Muscle layer of colon (tissue), 2 donors: ENCODE data around the gene EID3.
"Not testable (repeated sequence)": the region's sequence is repeated elsewhere in the genome, so short reads cannot be mapped to it uniquely, and the experiment has no call there.

Source experiments
- H3K27ac ChIP-seq: one replicate; pipeline ENCODE4 v1.7.0; 2013; ENCODE audit warnings: low read depth, mild to moderate bottlenecking, low read length, moderate library complexity
- H3K27me3 ChIP-seq, 2 donors: one replicate each; pipeline ENCODE4 v1.7.0; 2013; ENCODE audit warnings: low read length in 2 of 2, mild to moderate bottlenecking in 2 of 2; ENCODE audit not compliant: insufficient read depth in 2 of 2, control insufficient read depth in 1 of 2
- H3K36me3 ChIP-seq: one replicate; pipeline ENCODE4 v1.7.0; 2013; ENCODE audit warnings: mild to moderate bottlenecking, low read length; ENCODE audit not compliant: insufficient read depth
- H3K4me1 ChIP-seq: one replicate; pipeline ENCODE4 v1.7.0; 2013; ENCODE audit warnings: mild to moderate bottlenecking, low read length; ENCODE audit not compliant: insufficient read depth
- H3K4me3 ChIP-seq, 2 donors: one replicate each; pipeline ENCODE4 v1.7.0; 2013; ENCODE audit warnings: low read length in 2 of 2, low read depth in 1 of 2, mild to moderate bottlenecking in 1 of 2, moderate library complexity in 1 of 2
- H3K9ac ChIP-seq: one replicate; pipeline ENCODE4 v1.7.0; 2013; ENCODE audit warnings: low read length
- H3K9me3 ChIP-seq: one replicate; pipeline ENCODE4 v1.7.0; 2013; ENCODE audit warnings: mild to moderate bottlenecking, low read length
- donor health status: abdominal sarcoma.
- donor health status: Adenocarcinoma of cecum.

Gene EID3

GRCh38 chr12:104316936-104317335 lies 13.4 kb downstream of the EID3 start:
- H3K9me3 ChIP-seq: no peaks in the 10 kb centered on the region
- no peak overlapping the region for H3K4me3 ChIP-seq
- H3K4me1 ChIP-seq: no peaks in the 10 kb centered on the region
- H3K27ac ChIP-seq: no peak overlapping the region
- H3K27me3 ChIP-seq: no peaks in the 10 kb centered on the region
- H3K9ac ChIP-seq: no peak overlapping the region
- H3K36me3 ChIP-seq: peaks cover 70% of the 10 kb centered on the region

DNA sequence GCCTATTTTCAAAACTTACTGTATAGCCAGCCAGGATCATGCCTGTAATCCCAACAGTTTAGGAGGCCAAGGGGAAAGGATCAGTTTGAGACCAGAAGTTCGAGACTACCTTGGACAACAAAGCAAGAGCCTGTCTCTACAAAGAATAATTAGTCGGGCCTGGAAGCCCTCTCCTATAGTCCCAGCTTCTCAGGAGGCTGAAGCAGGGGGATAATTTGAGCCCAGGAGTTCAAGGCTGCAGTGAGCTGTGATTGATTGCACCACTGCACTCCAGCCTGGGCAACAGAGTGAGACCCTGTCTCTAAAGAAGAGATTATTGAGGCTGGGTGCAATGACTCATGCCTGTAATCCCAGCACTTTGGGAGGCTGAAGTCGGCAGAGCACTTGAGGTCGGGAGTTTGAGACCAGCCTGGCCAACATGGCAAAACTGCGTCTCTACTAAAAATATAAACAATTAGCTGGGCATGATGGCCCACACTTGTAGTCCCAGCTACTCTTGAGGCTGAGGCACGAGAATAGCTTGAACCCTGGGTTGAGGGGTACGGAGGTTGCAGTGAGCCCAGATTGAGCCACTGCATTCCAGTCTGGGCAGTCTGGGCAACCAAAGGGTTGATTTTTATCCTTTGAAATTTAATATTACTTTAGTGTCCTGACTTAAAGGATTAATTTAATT lies 14.1 kb downstream of the EID3 start:
- H3K4me1 ChIP-seq: no peaks in the 10 kb centered on the region
- peaks cover 66% of the 10 kb centered on the region for H3K36me3 ChIP-seq
- H3K27ac ChIP-seq: no peak overlapping the region
- H3K9me3 ChIP-seq: no peaks in the 10 kb centered on the region
- no peak overlapping the region for H3K9ac ChIP-seq
- H3K27me3 ChIP-seq: no peaks in the 10 kb centered on the region
- H3K4me3 ChIP-seq: no peak overlapping the region

- Histone ChIP-seq H3K4me1 (no peaks in the 10 kb centered on the region), H3K9me3 (no peaks in the 10 kb centered on the region), H3K27ac (no peak overlapping the region), H3K9ac (no peak overlapping the region), H3K27me3 (no peaks in the 10 kb centered on the region), H3K4me3 (no peak overlapping the region), H3K36me3 (peaks cover 53% of the 10 kb centered on the region)
Measured at GRCh38 chr12:104319028-104319427, 15.5 kb downstream of the EID3 start.

- H3K4me1 ChIP-seq: no peaks in the 10 kb centered on the region
- H3K36me3 ChIP-seq: peaks cover 51% of the 10 kb centered on the region
- no peak overlapping the region for H3K4me3 ChIP-seq
- no peaks in the 10 kb centered on the region for H3K27me3 ChIP-seq
- no peak overlapping the region for H3K9ac ChIP-seq
- no peaks in the 10 kb centered on the region for H3K9me3 ChIP-seq
- H3K27ac ChIP-seq: no peak overlapping the region
Measured at GRCh38 chr12:104319918-104320626, 16.5 kb downstream of the EID3 start.

- no peaks in the 10 kb centered on the region for H3K27me3 ChIP-seq
- no peak overlapping the region for H3K9ac ChIP-seq
- no peaks in the 10 kb centered on the region for H3K4me1 ChIP-seq
- no peak overlapping the region for H3K27ac ChIP-seq
- no peak overlapping the region for H3K4me3 ChIP-seq
- H3K36me3 ChIP-seq: peaks cover 51% of the 10 kb centered on the region
- no peaks in the 10 kb centered on the region for H3K9me3 ChIP-seq
Measured at GRCh38 chr12:104320627-104321024, 17.1 kb downstream of the EID3 start.

- Histone ChIP-seq H3K9ac (no peak overlapping the region), H3K4me1 (no peaks in the 10 kb centered on the region), H3K36me3 (peaks cover 49% of the 10 kb centered on the region), H3K27ac (no peak overlapping the region), H3K27me3 (no peaks in the 10 kb centered on the region), H3K9me3 (no peaks in the 10 kb centered on the region), H3K4me3 (no peak overlapping the region)
Measured at GRCh38 chr12:104321949-104322348, 18.4 kb downstream of the EID3 start.

DNA sequence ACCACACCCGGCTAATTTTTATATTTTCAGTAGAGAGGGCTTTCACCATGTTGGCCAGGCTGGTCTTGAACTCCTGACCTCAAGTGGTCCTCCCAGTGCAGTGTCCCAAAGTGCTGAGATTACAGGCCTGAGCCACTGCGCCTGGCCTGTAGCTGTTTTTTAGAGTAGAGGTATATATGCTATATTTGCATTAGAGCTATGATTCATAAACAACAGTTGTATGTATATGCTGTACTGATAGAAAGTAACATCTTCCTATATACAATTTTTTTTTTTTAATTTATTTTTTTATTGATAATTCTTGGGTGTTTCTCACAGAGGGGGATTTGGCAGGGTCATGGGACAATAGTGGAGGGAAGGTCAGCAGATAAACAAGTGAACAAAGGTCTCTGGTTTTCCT lies 19.0 kb downstream of the EID3 start:
- peaks cover 49% of the 10 kb centered on the region for H3K36me3 ChIP-seq
- H3K4me1 ChIP-seq, H3K27ac ChIP-seq, H3K27me3 ChIP-seq, H3K9me3 ChIP-seq, H3K4me3 ChIP-seq, H3K9ac ChIP-seq: not testable (repeated sequence)

GRCh38 chr12:104323899-104324298 lies 20.4 kb downstream of the EID3 start:
- peaks cover 56% of the 10 kb centered on the region for H3K36me3 ChIP-seq
- no peaks in the 10 kb centered on the region for H3K4me1 ChIP-seq
- no peaks in the 10 kb centered on the region for H3K27me3 ChIP-seq
- H3K9me3 ChIP-seq: no peaks in the 10 kb centered on the region
- no peak overlapping the region for H3K4me3 ChIP-seq
- no peak overlapping the region for H3K9ac ChIP-seq
- no peak overlapping the region for H3K27ac ChIP-seq

- H3K27ac ChIP-seq, H3K9me3 ChIP-seq, H3K9ac ChIP-seq, H3K27me3 ChIP-seq, H3K4me3 ChIP-seq, H3K4me1 ChIP-seq: not testable (repeated sequence)
- H3K36me3 ChIP-seq: peaks cover 29% of the 10 kb centered on the region
Measured at GRCh38 chr12:104328278-104328677, 24.7 kb downstream of the EID3 start.

GRCh38 chr12:104328790-104329189 lies 25.3 kb downstream of the EID3 start:
- Histone ChIP-seq H3K9me3 (no peaks in the 10 kb centered on the region), H3K4me1 (no peaks in the 10 kb centered on the region), H3K36me3 (peaks cover 29% of the 10 kb centered on the region), H3K4me3 (no peak overlapping the region), H3K27me3 (no peaks in the 10 kb centered on the region), H3K27ac (no peak overlapping the region), H3K9ac (no peak overlapping the region)

DNA sequence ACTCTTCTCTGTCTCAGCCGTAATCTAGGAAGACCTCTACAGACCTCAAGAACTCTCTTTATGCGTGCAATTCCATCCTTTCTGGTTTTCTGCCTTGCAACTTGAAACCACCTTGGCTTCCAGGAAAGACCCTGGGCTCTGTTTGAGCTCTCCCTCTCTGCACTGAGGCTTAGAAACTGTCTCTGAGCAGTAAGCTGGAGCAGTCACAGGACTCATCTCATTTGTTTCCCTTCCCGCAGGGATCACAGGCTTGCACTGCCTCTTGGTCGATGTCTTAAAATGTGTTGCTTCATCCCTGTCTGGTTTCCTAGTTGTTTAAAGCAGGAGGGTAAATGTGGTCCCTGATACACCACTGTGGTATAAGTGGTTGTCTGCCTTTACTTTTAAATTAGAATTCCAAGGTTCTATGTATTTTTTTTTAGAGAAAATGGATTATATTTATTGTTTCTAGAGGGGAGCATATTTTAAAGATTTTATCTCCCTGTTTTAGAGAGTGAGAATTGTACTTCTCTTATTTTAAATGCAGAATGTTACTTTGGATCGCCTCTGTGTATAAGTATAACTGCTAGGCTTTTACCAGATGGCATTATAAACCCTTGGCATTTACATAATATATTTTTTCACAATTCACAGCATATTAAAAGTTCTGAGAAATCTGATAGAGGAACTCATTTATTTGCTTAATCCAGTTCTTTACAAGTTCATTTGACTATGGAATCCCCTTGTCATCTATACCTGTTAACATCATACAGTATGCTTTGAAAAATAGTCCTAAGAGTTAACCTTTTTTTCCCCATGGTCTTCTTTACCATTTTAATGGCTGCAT lies 26.4 kb downstream of the EID3 start:
- Histone ChIP-seq H3K36me3 (peaks cover 33% of the 10 kb centered on the region), H3K9me3 (no peaks in the 10 kb centered on the region)

More for the DNA sequence above, 26.4 kb downstream of the EID3 start:
- H3K4me3 ChIP-seq: no peak overlapping the region
- H3K4me1 ChIP-seq: no peaks in the 10 kb centered on the region
- H3K27ac ChIP-seq: no peak overlapping the region
- no peaks in the 10 kb centered on the region for H3K27me3 ChIP-seq
- H3K9ac ChIP-seq: no peak overlapping the region
